ENCODE measurements around the gene ISCA2. TPM values are rescaled to one million over a fixed set of nuclear protein-coding genes. Genes with fewer than 3 reads are reported as not detected.

ISCA2 gene
- total and polyA plus RNA-seq, 2 experiments from 2014 or later: 21.5 to 80.2 TPM

DNA sequence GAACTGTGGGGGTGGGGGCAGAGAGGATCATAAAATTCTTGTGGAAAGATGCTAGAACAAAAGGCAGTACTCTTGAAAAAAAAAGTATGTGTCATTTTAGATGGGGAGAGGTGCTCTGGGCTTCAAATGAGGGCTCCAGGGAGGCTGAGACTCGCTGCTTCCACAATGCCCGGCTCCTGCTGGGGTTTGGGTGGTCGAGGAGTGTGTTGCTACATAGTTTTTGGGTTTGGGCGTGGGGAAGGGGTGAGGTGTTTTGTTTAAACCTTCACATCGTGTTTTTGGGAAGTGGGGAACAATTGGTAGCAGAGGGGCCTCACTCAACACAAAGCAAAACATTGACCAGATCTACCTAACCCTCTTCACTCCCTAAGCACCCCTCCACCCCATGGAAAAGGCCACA lies 8.1 kb downstream of the ISCA2 start:
- 82% methylated on average over 5 of the region's 5 CpGs for WGBS (ENCODE audit: low lambda C conversion rate, missing lambda C conversion rate)
- Histone ChIP-seq H3K9me3 (ENCODE audit: low read depth) (no peaks in the 10 kb centered on the region), H3K4me3 (no peak overlapping the region), H3K9me2 (replicated peaks; ENCODE audit: insufficient read depth) (no peaks in the 10 kb centered on the region), H3K4me2 (no peak overlapping the region), H2AFZ (no peak overlapping the region), H4K20me1 (ENCODE audit: insufficient read depth, poor library complexity, severe bottlenecking) (no peaks in the 10 kb centered on the region), H3K4me1 (ENCODE audit: insufficient read depth) (no peaks in the 10 kb centered on the region), H3K27me3 (no peaks in the 10 kb centered on the region), H3K27ac (no peak overlapping the region), H3K79me2 (no peaks in the 10 kb centered on the region), H3K36me3 (replicated peaks; ENCODE audit: insufficient read depth, low read depth) (no peaks in the 10 kb centered on the region)
- DNase-seq (ENCODE audit: low spot score): no peak
- TF ChIP-seq, protein P1, sequence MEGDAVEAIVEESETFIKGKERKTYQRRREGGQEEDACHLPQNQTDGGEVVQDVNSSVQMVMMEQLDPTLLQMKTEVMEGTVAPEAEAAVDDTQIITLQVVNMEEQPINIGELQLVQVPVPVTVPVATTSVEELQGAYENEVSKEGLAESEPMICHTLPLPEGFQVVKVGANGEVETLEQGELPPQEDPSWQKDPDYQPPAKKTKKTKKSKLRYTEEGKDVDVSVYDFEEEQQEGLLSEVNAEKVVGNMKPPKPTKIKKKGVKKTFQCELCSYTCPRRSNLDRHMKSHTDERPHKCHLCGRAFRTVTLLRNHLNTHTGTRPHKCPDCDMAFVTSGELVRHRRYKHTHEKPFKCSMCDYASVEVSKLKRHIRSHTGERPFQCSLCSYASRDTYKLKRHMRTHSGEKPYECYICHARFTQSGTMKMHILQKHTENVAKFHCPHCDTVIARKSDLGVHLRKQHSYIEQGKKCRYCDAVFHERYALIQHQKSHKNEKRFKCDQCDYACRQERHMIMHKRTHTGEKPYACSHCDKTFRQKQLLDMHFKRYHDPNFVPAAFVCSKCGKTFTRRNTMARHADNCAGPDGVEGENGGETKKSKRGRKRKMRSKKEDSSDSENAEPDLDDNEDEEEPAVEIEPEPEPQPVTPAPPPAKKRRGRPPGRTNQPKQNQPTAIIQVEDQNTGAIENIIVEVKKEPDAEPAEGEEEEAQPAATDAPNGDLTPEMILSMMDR (IDR thresholded peaks at IDR 0.05; ENCODE audit: poor library complexity): no peak
- TF ChIP-seq EZH2phosphoT487 (IDR thresholded peaks at IDR 0.05; ENCODE audit: low read depth, severe bottlenecking, unreplicated experiment) (no peak), EZH2 (IDR thresholded peaks at IDR 0.05; ENCODE audit: borderline replicate concordance) (no peak)

DNA sequence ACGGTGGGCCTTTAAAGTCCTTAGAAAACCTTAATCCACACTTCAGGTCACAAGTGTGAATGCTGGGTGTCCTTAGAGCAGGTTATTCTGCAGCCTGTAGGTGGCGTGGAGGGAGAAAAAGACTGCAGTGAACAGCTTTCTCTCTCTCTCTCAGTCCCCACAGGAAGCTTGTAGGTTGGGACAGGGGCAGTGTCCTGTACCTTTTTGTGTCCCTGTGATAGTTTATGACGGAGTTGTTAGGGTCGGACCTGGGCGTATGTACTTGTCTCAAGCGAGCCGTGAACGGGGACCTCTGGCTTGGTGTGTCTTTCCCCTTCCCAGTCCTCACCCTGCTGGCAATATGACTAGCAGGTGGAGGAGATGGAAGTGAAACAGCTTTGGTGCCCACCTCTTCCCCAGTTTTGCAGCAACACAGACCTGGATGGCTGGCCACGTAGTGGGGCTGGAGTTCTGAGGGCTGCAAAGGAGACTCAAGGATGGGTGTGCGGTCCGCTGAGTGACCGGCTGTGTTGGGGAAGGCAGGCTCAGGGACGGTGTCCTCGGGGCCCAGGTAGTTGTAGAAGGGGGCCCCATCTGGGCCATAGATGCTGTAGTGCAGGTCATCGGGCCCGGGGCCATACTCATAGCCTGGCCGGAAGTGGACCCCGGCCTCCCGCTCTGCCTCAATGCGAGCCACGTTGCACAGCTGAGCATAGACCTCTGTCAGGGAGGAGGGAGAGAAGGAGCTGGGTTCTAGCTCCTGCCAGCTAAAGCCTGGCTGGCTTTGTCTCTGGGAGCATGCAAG lies 8.9 kb downstream of the ISCA2 start:
- H3K4me3 ChIP-seq: no peak overlapping the region
- H3K9me3 ChIP-seq (ENCODE audit: low read depth): no peaks in the 10 kb centered on the region
- DNase-seq (ENCODE audit: low spot score): peak; percentile 61
- no peak overlapping the region for H2AFZ ChIP-seq
- H3K79me2 ChIP-seq: no peaks in the 10 kb centered on the region
- H3K4me1 ChIP-seq (ENCODE audit: insufficient read depth): no peaks in the 10 kb centered on the region
- no peaks in the 10 kb centered on the region for H3K36me3 ChIP-seq (replicated peaks; ENCODE audit: insufficient read depth, low read depth)
- no peak overlapping the region for H3K4me2 ChIP-seq
- no peak overlapping the region for H3K27ac ChIP-seq
- H4K20me1 ChIP-seq (ENCODE audit: insufficient read depth, poor library complexity, severe bottlenecking): no peaks in the 10 kb centered on the region
- no peaks in the 10 kb centered on the region for H3K27me3 ChIP-seq
- WGBS (ENCODE audit: low lambda C conversion rate, missing lambda C conversion rate): 84% methylated on average over 21 of the region's 21 CpGs
- TF ChIP-seq EZH2 (IDR thresholded peaks at IDR 0.05; ENCODE audit: borderline replicate concordance): no peak
- TF ChIP-seq, protein P1 (IDR thresholded peaks at IDR 0.05; ENCODE audit: poor library complexity): peak; percentile 55
- H3K9me2 ChIP-seq (replicated peaks; ENCODE audit: insufficient read depth): no peaks in the 10 kb centered on the region

DNA sequence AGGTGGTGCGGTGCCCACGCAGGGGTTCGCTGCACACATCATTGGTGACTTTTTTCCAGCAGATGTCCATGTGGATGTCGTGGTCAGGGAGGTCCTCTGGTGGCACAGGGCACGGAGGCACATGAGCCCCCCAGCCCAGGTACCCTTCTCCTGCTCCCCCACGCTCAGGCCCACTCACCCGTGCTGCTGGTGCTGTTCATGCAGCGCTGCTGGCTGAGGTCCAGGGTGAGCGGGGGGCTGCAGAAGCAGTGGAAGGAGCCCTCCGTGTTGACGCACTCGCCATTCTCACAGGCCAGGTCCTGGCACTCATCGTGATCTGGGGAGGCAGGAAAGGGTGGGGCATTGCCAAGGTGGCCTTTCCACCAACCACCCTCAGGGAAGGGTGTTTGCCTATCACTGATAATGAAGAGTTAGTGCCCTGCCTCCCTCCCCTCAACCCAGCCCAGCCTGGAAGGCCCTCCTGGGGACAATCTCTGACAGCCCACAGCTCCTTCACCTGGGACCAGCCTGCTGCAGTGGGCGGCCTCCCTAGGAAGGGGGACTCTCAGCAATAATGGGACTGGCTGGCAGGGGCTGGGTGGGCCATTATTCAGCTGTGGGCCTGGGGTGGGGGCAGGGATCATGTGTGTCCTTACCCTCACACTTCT lies 9.8 kb downstream of the ISCA2 start:
- H3K4me3 ChIP-seq: no peak overlapping the region
- DNase-seq (ENCODE audit: low spot score): no peak
- H3K36me3 ChIP-seq (replicated peaks; ENCODE audit: insufficient read depth, low read depth): no peaks in the 10 kb centered on the region
- no peaks in the 10 kb centered on the region for H3K4me1 ChIP-seq (ENCODE audit: insufficient read depth)
- H3K9me3 ChIP-seq (ENCODE audit: low read depth): no peaks in the 10 kb centered on the region
- H4K20me1 ChIP-seq (ENCODE audit: insufficient read depth, poor library complexity, severe bottlenecking): no peaks in the 10 kb centered on the region
- H3K79me2 ChIP-seq: no peaks in the 10 kb centered on the region
- H3K27ac ChIP-seq: no peak overlapping the region
- WGBS (ENCODE audit: low lambda C conversion rate, missing lambda C conversion rate): 93% methylated on average over 14 of the region's 14 CpGs
- H3K4me2 ChIP-seq: no peak overlapping the region
- no peaks in the 10 kb centered on the region for H3K9me2 ChIP-seq (replicated peaks; ENCODE audit: insufficient read depth)
- TF ChIP-seq EZH2phosphoT487 (IDR thresholded peaks at IDR 0.05; ENCODE audit: low read depth, severe bottlenecking, unreplicated experiment) (no peak), EZH2 (IDR thresholded peaks at IDR 0.05; ENCODE audit: borderline replicate concordance) (no peak)
- TF ChIP-seq, protein P1 (IDR thresholded peaks at IDR 0.05; ENCODE audit: poor library complexity): no peak
- no peak overlapping the region for H2AFZ ChIP-seq
- no peaks in the 10 kb centered on the region for H3K27me3 ChIP-seq

Measured in hepatocyte (in vitro differentiated cells).